Stimulated activated effector memory CD8-positive, alpha-beta T cell treated with anti-CD3 and anti-CD28 coated beads, Interleukin-12 subunit alpha, Interleukin-12 subunit beta, amount 100 ng/mL, for 72 hours (primary cell): ENCODE results near the gene C10orf90.
"Not testable (repeated sequence)": the region's sequence is repeated elsewhere in the genome, so short reads cannot be mapped to it uniquely, and the experiment has no call there.

Experiments
- ATAC-seq: fragments of 150-1000 bp; cut with Tn5 transposase; 2 replicates; pipeline ENCODE4 v1.10.0; 2021
- DNase-seq, 2 donors: peaks; one replicate each; pipeline ENCODE4 v3.0.0; 2021 to 2022; ENCODE audit warnings: low spot score in 2 of 2
- H3K27ac Mint-ChIP-seq: one replicate; pipeline ENCODE4 v1.8.0; 2022; ENCODE audit warnings: mild to moderate bottlenecking, mixed read lengths
- H3K36me3 Mint-ChIP-seq: one replicate; pipeline ENCODE4 v1.8.0; 2022; ENCODE audit warnings: mild to moderate bottlenecking, mixed read lengths
- H3K4me1 Mint-ChIP-seq: one replicate; pipeline ENCODE4 v1.8.0; 2022; ENCODE audit warnings: mixed read lengths
- H3K4me3 Mint-ChIP-seq: one replicate; pipeline ENCODE4 v1.8.0; 2022; ENCODE audit warnings: mild to moderate bottlenecking, mixed read lengths
- H3K9me3 Mint-ChIP-seq: one replicate; pipeline ENCODE4 v1.8.0; 2022; ENCODE audit warnings: mixed read lengths

Gene C10orf90

DNA sequence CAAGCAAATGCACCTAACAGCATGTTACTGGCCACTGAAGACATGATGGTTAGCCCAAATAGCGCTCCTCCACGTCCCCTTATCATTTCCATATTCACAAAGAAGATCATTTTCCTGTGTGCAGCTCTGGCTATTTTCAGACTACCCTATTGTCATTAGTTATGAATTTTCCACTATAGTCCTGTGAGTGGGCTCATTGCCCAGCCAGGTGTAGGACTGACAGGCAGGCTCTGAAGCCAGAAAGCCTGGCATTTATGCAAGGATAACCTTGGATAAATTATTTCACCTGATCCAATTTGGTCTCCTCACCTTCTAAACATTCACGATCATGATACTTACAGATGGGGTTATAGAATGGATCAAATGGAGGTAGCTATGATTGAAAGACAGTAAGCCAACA is 104.6 kb downstream of the C10orf90 start:
- no peak overlapping the region for H3K4me3 Mint-ChIP-seq
- H3K36me3 Mint-ChIP-seq = no peaks in the 10 kb centered on the region

DNA sequence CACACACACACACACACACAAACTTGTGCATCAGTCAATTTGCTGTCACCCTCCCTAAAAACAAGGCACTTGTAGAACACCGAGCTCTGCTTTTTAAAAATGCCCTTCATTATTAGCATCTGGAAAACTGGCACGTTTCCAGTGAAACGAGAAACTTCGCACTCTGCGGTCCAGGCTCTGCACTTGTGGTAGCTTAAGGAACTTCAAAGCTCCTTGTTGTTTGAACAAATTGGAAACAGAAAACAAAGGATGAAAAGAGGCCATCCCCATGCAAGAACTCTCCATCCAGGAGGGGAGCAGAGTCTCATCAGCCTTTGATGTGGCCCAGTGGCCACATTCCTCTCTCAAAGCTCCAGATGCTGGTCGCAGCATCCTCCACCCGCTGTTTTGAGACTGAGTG is 105.1 kb downstream of the C10orf90 start:
- DNase-seq = no peak
- no peak overlapping the region for H3K27ac Mint-ChIP-seq
- no peaks in the 10 kb centered on the region for H3K9me3 Mint-ChIP-seq
- no peaks in the 10 kb centered on the region for H3K36me3 Mint-ChIP-seq
- H3K4me3 Mint-ChIP-seq = no peak overlapping the region
- no peak for ATAC-seq
- H3K4me1 Mint-ChIP-seq = no peaks in the 10 kb centered on the region

More for the DNA sequence above, 104.6 kb downstream of the C10orf90 start:
- Mint-ChIP-seq H3K27ac (no peak overlapping the region), H3K9me3 (no peaks in the 10 kb centered on the region), H3K4me1 (no peaks in the 10 kb centered on the region)
- DNase-seq (no peak), ATAC-seq (no peak)

DNA sequence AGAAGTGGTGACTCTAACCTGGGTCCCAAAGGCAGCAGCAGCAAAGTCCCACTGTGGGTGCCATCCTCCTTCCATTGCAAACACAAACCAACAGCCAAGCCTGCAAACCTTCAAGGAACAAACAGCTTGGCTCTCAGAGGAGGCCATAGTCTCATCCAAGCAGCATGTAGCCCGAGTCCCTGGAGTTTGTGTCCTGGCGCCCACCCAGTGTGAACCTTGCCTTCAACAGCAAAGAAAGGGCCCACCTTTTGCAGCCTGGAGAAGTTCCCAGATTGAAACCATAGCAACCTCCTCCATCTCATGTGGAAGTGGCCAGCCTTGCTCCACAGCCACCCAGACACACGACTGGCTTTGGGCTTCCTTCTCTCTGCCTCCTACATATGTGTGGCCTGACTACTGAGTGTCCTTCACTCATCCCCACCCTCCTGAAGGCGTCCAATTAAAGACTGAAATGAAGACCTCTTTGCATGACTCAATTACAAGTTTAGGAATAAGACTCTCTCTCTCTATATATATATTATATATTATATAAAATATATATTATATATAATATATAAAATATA is 106.1 kb downstream of the C10orf90 start:
- Mint-ChIP-seq H3K4me1 (no peaks in the 10 kb centered on the region), H3K27ac (no peak overlapping the region), H3K4me3 (no peak overlapping the region), H3K9me3 (no peaks in the 10 kb centered on the region), H3K36me3 (no peaks in the 10 kb centered on the region)
- ATAC-seq = no peak
- DNase-seq = no peak

DNA sequence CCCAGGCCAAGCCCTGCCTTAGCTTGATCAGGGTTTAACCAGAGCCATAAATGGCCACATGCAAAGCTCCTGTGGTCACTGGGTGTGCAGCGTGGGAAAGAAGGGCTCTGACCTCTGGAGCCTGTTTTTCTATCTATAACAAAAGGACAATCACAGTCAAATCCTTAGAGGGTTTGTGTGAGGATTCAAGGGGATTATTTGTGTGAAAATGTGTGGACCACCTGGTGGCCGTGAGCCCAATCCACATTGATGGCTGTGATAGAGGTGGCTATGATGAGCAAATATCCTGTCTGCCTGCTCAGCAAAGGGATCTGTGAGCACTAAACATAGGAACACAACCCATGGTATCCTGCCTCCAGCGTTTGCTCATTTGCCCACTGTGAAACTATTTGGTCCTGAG is 107.1 kb downstream of the C10orf90 start:
- Mint-ChIP-seq H3K4me1 (no peaks in the 10 kb centered on the region), H3K4me3 (no peak overlapping the region), H3K27ac (no peak overlapping the region), H3K36me3 (no peaks in the 10 kb centered on the region), H3K9me3 (no peaks in the 10 kb centered on the region)
- no peak for ATAC-seq
- DNase-seq = no peak

DNA sequence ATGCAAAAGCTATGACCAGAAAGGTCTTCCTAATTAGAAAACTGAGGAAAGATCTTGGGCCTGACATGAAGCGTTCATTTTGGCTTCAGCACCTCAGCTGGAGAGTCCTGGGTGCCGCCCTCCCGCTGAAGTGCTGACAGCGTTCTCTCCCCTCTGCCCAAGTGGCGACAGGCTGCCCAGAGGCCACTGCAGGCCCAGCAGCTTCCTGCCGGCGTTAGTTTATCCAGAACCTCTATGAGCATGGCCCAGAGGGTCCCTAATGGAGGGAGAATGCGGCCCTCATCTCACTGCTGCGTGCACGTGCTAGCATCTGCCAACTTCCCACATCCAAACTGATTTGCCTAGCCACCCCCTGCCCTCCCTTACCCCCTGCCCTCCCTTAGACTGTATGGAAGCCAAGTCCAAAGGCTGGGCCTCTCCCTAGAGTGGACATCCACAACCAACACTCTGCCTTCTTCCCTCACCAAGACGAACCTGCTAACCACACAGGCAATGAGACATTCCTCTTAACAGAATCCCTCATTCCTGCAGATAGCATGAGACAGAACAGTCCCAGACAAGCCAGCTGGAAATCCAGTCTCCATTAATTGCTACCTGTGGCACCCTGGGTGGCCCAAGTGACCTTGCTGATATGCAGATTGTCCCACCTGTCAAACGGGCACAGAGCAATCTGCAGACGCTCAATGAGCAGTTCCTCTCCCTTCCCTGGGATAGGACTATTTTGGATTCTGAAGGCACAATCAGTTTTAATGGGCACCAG is 108.4 kb downstream of the C10orf90 start:
- H3K4me1 Mint-ChIP-seq = no peaks in the 10 kb centered on the region
- H3K27ac Mint-ChIP-seq = no peak overlapping the region
- no peak for ATAC-seq
- H3K9me3 Mint-ChIP-seq = no peaks in the 10 kb centered on the region
- no peaks in the 10 kb centered on the region for H3K36me3 Mint-ChIP-seq
- no peak overlapping the region for H3K4me3 Mint-ChIP-seq
- no peak for DNase-seq

DNA sequence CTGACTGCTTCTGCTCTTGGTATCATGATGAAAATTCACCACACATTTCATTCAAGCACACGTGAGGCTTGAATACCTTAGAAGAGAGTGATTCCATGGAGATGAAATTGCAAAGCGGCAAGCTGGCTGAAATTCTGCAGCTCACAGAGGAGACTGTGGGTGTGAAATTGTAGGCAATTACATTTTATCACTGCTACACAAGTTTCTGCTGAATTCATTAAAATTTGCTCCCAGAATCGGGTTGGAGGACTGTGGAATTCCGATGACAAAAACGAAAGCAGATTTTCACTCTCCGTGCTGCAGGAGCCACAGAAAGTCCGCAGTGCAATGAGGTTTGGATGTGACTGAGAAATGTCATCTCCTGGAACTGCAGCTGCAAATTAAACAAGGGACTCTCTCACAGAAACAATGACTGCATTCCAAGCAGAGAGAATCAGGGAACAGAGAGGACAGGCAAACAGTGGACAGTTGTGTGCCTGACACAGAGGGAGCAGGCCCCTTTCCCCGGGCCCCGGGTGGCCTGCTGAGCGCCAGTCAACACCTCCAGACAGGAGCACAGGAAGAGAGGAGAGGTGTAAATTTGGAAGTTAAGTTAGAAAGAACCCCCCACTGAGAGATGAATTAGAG is 109.1 kb downstream of the C10orf90 start:
- ATAC-seq (no peak), DNase-seq (no peak)
- Mint-ChIP-seq H3K9me3 (no peaks in the 10 kb centered on the region), H3K4me3 (no peak overlapping the region), H3K36me3 (no peaks in the 10 kb centered on the region), H3K27ac (no peak overlapping the region), H3K4me1 (no peaks in the 10 kb centered on the region)

DNA sequence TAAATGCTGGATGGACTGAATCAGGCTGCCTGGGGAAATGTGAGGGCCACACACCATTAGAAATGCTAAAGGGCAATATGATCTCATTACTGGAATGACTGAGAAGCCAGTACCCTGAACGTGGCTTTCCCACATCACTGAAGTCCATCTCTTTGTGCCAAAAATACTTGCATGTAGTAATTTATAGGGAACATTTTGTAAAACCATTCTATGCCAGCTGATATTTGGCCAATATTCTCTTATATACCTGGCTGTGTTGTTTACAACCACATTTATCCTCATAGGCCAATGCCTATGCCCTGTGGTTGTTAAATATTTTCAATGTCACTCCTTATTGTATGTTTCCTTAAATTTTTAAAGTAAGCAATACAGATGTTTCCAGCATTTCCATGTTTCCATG is 111.6 kb downstream of the C10orf90 start:
- ATAC-seq = no peak

DNA sequence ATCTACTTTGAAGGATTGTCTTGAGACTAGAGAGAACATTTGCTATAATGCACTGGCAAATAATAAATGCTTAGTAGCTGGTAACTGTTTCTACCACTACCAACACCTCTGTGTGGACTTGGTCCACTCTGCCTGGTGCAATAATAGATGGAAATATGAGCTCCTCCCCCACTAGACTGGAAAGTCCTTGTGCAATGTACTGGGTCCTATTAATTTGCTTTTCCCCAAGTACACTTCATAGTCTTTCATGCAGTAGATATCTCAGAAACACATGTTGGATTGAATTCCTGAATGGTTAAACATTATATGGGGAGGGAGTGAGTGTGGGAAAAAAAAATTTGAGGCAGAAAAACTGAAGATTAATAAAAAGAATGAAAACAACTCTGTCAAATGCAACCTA is 119.3 kb downstream of the C10orf90 start:
- DNase-seq (no peak), ATAC-seq (no peak)
- Mint-ChIP-seq H3K4me3 (no peak overlapping the region), H3K9me3 (no peaks in the 10 kb centered on the region), H3K36me3 (no peaks in the 10 kb centered on the region), H3K4me1 (no peaks in the 10 kb centered on the region), H3K27ac (no peak overlapping the region)

More for the DNA sequence above, 111.6 kb downstream of the C10orf90 start:
- H3K4me3 Mint-ChIP-seq = no peak overlapping the region
- no peaks in the 10 kb centered on the region for H3K36me3 Mint-ChIP-seq
- no peak overlapping the region for H3K27ac Mint-ChIP-seq
- no peaks in the 10 kb centered on the region for H3K4me1 Mint-ChIP-seq
- no peak for DNase-seq
- H3K9me3 Mint-ChIP-seq = no peaks in the 10 kb centered on the region

DNA sequence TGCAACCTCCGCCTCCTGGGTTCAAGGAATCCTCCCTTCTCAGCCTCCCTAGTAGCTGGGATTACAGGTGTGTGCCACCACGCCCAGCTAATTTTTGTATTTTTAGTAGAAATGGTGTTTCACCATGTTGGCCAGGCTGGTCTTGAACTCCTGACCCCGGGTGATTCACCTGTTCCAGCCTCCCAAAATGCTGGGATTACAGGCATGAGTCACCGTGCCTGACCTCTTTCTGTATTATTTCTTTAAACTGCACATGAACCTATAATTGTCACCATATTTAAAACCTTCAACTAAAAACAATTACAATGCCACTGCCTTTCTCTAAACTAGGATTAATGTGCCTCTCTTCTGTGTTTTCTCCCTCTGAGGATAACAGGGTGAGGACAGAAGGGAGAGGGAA is 119.9 kb downstream of the C10orf90 start:
- not testable (repeated sequence) for H3K9me3 Mint-ChIP-seq, ATAC-seq, H3K4me1 Mint-ChIP-seq, H3K27ac Mint-ChIP-seq, H3K4me3 Mint-ChIP-seq, DNase-seq, H3K36me3 Mint-ChIP-seq

DNA sequence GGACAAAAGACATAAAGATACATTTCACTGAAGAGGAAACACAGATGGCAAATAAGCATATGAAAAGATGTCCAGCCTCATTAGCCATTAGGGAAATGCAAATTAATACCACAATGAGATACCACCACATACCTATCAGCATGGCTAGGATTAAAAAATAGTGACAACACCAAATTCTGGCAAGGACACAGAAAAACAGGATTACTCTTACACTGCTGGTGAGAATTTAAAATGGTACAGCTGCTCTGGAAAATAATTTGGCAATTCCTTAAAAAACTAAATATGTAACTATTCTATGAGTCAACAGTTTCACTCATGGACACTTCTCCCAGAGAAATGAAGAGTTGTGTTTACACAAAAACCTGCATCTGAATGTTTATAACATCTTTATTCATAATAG is 121.1 kb downstream of the C10orf90 start:
- Mint-ChIP-seq H3K27ac (no peak overlapping the region), H3K9me3 (peaks cover 3% of the 10 kb centered on the region), H3K36me3 (no peaks in the 10 kb centered on the region), H3K4me1 (no peaks in the 10 kb centered on the region), H3K4me3 (no peak overlapping the region)
- no peak for DNase-seq
- ATAC-seq = no peak

DNA sequence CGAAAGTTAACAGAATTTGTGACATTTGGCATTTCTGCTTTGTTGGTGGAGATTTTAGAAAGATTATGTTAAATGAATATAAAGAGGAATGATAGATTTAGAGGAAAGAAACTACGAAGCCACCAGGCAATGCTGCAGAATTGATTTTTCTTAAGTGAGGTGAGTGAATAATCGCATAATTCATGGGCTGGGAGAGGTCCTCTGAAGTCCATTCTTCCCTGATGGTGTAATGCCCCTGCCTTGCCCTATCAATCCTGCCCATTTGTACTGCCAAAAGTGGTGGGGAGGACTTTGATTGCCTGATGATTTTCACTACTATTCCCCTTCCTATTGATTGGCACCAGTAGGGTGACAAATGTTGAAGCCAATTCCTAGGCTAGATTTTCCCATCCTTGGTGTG is 125.9 kb downstream of the C10orf90 start:
- ATAC-seq (no peak), DNase-seq (no peak)
- Mint-ChIP-seq H3K4me3 (no peak overlapping the region), H3K4me1 (no peaks in the 10 kb centered on the region), H3K9me3 (peaks cover 3% of the 10 kb centered on the region), H3K27ac (no peak overlapping the region), H3K36me3 (no peaks in the 10 kb centered on the region)

DNA sequence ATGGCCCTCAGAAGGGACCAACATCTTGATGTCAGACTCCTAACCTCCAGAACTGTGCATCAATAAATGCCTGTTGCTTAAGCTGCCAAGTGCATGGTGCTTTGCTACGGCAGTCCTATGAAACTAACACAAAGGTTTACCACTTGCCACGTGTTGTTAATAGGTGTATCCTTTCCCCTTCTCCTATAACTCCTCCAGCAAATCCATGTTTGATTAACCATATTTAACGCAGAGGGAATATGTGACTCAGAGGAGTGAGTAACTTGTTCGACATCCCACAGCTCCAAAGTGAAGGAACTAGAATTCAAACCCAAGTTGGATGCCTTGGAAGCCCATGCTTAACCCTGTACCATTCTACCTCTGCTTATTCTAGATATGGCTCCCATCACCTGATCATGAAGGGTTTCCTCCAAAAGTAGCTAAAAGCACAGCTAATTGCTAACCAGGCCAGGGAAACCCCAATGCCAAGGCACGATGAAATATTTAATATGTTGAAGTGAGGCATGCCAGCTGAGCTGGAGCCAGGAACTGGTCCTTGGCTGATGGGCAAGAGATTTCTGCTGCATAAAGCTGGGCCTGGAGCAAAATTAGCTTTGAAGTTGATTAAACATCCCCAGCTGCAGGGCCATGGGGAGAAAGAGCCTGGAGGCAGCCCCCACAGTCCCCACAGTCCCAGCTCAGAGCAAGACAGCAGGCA is 131.9 kb downstream of the C10orf90 start:
- Mint-ChIP-seq H3K36me3 (no peaks in the 10 kb centered on the region), H3K27ac (no peak overlapping the region), H3K4me1 (no peaks in the 10 kb centered on the region), H3K4me3 (no peak overlapping the region), H3K9me3 (no peaks in the 10 kb centered on the region)
- ATAC-seq (no peak), DNase-seq (no peak)

DNA sequence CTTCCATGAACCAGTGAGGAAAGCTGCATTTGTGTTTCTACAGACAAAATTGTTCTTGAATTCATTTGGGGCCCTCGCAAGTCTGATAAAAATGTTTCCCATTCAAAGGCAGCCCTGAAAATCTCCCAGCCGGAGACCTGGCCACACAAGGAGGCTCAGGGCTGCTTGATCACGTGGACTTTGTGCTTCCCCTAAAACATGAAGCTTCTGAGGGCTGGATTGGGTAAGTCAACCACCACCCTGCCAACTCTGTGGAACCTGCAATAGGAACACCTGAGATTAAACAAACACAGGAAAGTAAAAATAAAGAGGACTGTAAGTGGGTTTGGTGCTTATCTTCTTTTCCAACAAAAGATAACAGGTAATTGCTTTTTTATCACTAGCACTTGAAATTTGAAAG is 133.8 kb downstream of the C10orf90 start:
- no peak for DNase-seq
- Mint-ChIP-seq H3K4me3 (no peak overlapping the region), H3K4me1 (no peaks in the 10 kb centered on the region), H3K36me3 (no peaks in the 10 kb centered on the region), H3K9me3 (no peaks in the 10 kb centered on the region), H3K27ac (no peak overlapping the region)
- no peak for ATAC-seq

DNA sequence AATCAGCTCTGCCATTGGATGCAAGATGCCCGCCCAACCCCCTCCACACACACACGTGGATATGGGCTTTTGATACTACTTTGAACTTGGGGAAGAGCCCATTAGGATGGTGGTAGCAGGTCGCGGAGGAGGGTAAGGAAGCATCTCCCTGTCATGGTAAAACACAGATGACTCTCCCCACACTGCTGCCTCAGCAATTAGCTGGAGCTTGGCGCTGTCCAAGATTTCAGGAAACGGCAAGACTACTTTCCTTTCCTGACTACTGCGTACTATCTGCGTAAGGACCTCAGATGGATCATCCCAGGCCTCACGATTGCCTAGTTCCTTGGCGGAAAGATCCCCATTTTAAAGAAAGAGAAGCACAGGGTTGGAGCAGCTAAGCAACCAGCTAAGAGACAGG is 134.3 kb downstream of the C10orf90 start:
- Mint-ChIP-seq H3K4me3 (no peak overlapping the region), H3K27ac (no peak overlapping the region), H3K36me3 (no peaks in the 10 kb centered on the region), H3K4me1 (no peaks in the 10 kb centered on the region), H3K9me3 (no peaks in the 10 kb centered on the region)
- ATAC-seq (no peak), DNase-seq (no peak)

DNA sequence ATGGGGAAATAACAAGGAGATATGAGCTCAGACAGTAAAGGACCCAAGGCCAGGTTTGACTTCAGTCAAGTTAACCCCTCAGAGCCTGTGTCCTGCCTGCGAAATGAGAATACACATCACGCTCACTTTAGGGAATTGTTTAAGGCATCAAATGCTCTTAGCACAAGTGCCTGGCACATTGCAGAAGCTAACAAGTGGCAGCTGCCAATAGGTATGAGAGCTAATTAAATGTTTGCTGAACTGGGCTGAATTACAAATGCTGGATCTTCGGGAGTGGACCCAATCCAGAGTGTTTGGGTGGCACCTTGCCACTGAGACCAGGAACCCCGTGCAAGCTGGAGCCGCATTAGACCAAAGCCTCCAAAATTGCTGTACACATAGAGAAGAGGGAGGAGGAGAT is 136.8 kb downstream of the C10orf90 start:
- DNase-seq (no peak), ATAC-seq (no peak)
- Mint-ChIP-seq H3K9me3 (no peaks in the 10 kb centered on the region), H3K27ac (no peak overlapping the region), H3K36me3 (no peaks in the 10 kb centered on the region), H3K4me3 (no peak overlapping the region), H3K4me1 (no peaks in the 10 kb centered on the region)
